T-helper 1 cell treated with Interleukin-12 subunit alpha and Interleukin-12 subunit beta and Interleukin-4 antibody, amounts not matched to agents 30 μg/mL and 1 μg/mL, for 36 hours (primary cell): Measurements from ENCODE around the gene RFC4.
"Not testable (repeated sequence)": the region's sequence is repeated elsewhere in the genome, so short reads cannot be mapped to it uniquely, and the experiment has no call there.

Experiments used
- H3K27ac Mint-ChIP-seq: one replicate; pipeline ENCODE4 v1.8.0; 2021; ENCODE audit warnings: mild to moderate bottlenecking, mixed read lengths
- H3K27me3 Mint-ChIP-seq: one replicate; pipeline ENCODE4 v1.8.0; 2021; ENCODE audit warnings: low read depth, mixed read lengths
- H3K36me3 Mint-ChIP-seq: one replicate; pipeline ENCODE4 v1.8.0; 2021; ENCODE audit warnings: low read depth, mixed read lengths
- H3K4me1 Mint-ChIP-seq: one replicate; pipeline ENCODE4 v1.8.0; 2021; ENCODE audit warnings: low read depth, mixed read lengths
- H3K4me3 Mint-ChIP-seq: one replicate; pipeline ENCODE4 v1.8.0; 2021; ENCODE audit warnings: mild to moderate bottlenecking, moderate library complexity, mixed read lengths
- H3K9me3 Mint-ChIP-seq: one replicate; pipeline ENCODE4 v1.8.0; 2021; ENCODE audit warnings: mixed read lengths

The RFC4 gene

GRCh38 chr3:186806089-186807055 lies at the start of gene RFC4:
Gene RFC4, minus strand, starts transcription at chr3:186806482. Its CDS starts 1,769 bp downstream, at chr3:186804713.
- Mint-ChIP-seq H3K36me3 (peaks cover 9% of the 10 kb centered on the region), H3K4me3 (peak within 1 kb of the TSS; percentile 89), H3K9me3 (no peaks in the 10 kb centered on the region), H3K27me3 (no peaks in the 10 kb centered on the region), H3K27ac (peak within 1 kb of the TSS; percentile 90), H3K4me1 (peaks cover 27% of the 10 kb centered on the region)

GRCh38 chr3:186854954-186855353 lies 48.7 kb upstream of the RFC4 start:
- Mint-ChIP-seq H3K4me3 (no peak overlapping the region), H3K9me3 (peaks cover 16% of the 10 kb centered on the region), H3K36me3 (peaks cover 7% of the 10 kb centered on the region), H3K4me1 (peaks cover 11% of the 10 kb centered on the region), H3K27me3 (no peaks in the 10 kb centered on the region), H3K27ac (no peak overlapping the region)

GRCh38 chr3:186854146-186854545 lies 47.9 kb upstream of the RFC4 start:
- H3K27me3 Mint-ChIP-seq: no peaks in the 10 kb centered on the region
- peaks cover 3% of the 10 kb centered on the region for H3K36me3 Mint-ChIP-seq
- no peak overlapping the region for H3K4me3 Mint-ChIP-seq
- H3K27ac Mint-ChIP-seq: no peak overlapping the region
- peaks cover 16% of the 10 kb centered on the region for H3K4me1 Mint-ChIP-seq
- H3K9me3 Mint-ChIP-seq: peaks cover 11% of the 10 kb centered on the region

GRCh38 chr3:186852994-186853393 lies 46.7 kb upstream of the RFC4 start:
- H3K27ac Mint-ChIP-seq: no peak overlapping the region
- peaks cover 11% of the 10 kb centered on the region for H3K9me3 Mint-ChIP-seq
- H3K27me3 Mint-ChIP-seq: no peaks in the 10 kb centered on the region
- no peak overlapping the region for H3K4me3 Mint-ChIP-seq
- peaks cover 16% of the 10 kb centered on the region for H3K4me1 Mint-ChIP-seq
- H3K36me3 Mint-ChIP-seq: peaks cover 1% of the 10 kb centered on the region

- not testable (repeated sequence) for H3K27me3 Mint-ChIP-seq, H3K4me3 Mint-ChIP-seq, H3K27ac Mint-ChIP-seq, H3K36me3 Mint-ChIP-seq, H3K9me3 Mint-ChIP-seq
- peaks cover 14% of the 10 kb centered on the region for H3K4me1 Mint-ChIP-seq
Measured at GRCh38 chr3:186851835-186852234, 45.6 kb upstream of the RFC4 start.

GRCh38 chr3:186849374-186849975 lies 43.2 kb upstream of the RFC4 start:
- H3K27me3 Mint-ChIP-seq: peaks cover 13% of the 10 kb centered on the region
- no peaks in the 10 kb centered on the region for H3K9me3 Mint-ChIP-seq
- H3K27ac Mint-ChIP-seq: no peak overlapping the region
- peaks cover 1% of the 10 kb centered on the region for H3K36me3 Mint-ChIP-seq
- H3K4me1 Mint-ChIP-seq: peaks cover 14% of the 10 kb centered on the region
- H3K4me3 Mint-ChIP-seq: no peak overlapping the region

- H3K4me3 Mint-ChIP-seq: no peak overlapping the region
- peaks cover 12% of the 10 kb centered on the region for H3K4me1 Mint-ChIP-seq
- peaks cover 1% of the 10 kb centered on the region for H3K36me3 Mint-ChIP-seq
- H3K9me3 Mint-ChIP-seq: no peaks in the 10 kb centered on the region
- H3K27me3 Mint-ChIP-seq: peaks cover 13% of the 10 kb centered on the region
- H3K27ac Mint-ChIP-seq: no peak overlapping the region
Measured at GRCh38 chr3:186847437-186847836, 41.2 kb upstream of the RFC4 start.

- Mint-ChIP-seq H3K4me3 (no peak overlapping the region), H3K27ac (no peak overlapping the region), H3K36me3 (no peaks in the 10 kb centered on the region), H3K4me1 (peaks cover 6% of the 10 kb centered on the region), H3K27me3 (peaks cover 13% of the 10 kb centered on the region), H3K9me3 (no peaks in the 10 kb centered on the region)
Measured at GRCh38 chr3:186845756-186846155, 39.5 kb upstream of the RFC4 start.

- Mint-ChIP-seq H3K9me3 (no peaks in the 10 kb centered on the region), H3K4me3 (no peak overlapping the region), H3K27me3 (peaks cover 13% of the 10 kb centered on the region), H3K27ac (no peak overlapping the region), H3K4me1 (peaks cover 6% of the 10 kb centered on the region), H3K36me3 (no peaks in the 10 kb centered on the region)
Measured at GRCh38 chr3:186844908-186845307, 38.6 kb upstream of the RFC4 start.

- Mint-ChIP-seq H3K27ac (no peak overlapping the region), H3K4me3 (no peak overlapping the region), H3K9me3 (no peaks in the 10 kb centered on the region), H3K36me3 (no peaks in the 10 kb centered on the region), H3K4me1 (no peaks in the 10 kb centered on the region), H3K27me3 (peaks cover 21% of the 10 kb centered on the region)
Measured at GRCh38 chr3:186843039-186843432, 36.8 kb upstream of the RFC4 start.

GRCh38 chr3:186842426-186843038 lies 36.2 kb upstream of the RFC4 start, which contains the start of gene ADIPOQ:
Gene ADIPOQ, plus strand, starts transcription at chr3:186842710. Its CDS starts 10,349 bp downstream, at chr3:186853059.
- Mint-ChIP-seq H3K36me3 (no peaks in the 10 kb centered on the region), H3K4me3 (no peak within 1 kb of the TSS), H3K4me1 (no peaks in the 10 kb centered on the region), H3K27ac (no peak within 1 kb of the TSS), H3K27me3 (peaks cover 23% of the 10 kb centered on the region), H3K9me3 (no peaks in the 10 kb centered on the region)

- Mint-ChIP-seq H3K27ac (no peak overlapping the region), H3K4me3 (no peak overlapping the region), H3K4me1 (no peaks in the 10 kb centered on the region), H3K9me3 (no peaks in the 10 kb centered on the region), H3K27me3 (peaks cover 20% of the 10 kb centered on the region), H3K36me3 (no peaks in the 10 kb centered on the region)
Measured at GRCh38 chr3:186841620-186842019, 35.3 kb upstream of the RFC4 start.

GRCh38 chr3:186839874-186840641 lies 33.8 kb upstream of the RFC4 start:
- no peaks in the 10 kb centered on the region for H3K36me3 Mint-ChIP-seq
- peaks cover 22% of the 10 kb centered on the region for H3K27me3 Mint-ChIP-seq
- H3K9me3 Mint-ChIP-seq: no peaks in the 10 kb centered on the region
- H3K27ac Mint-ChIP-seq: no peak overlapping the region
- no peak overlapping the region for H3K4me3 Mint-ChIP-seq
- no peaks in the 10 kb centered on the region for H3K4me1 Mint-ChIP-seq

- no peaks in the 10 kb centered on the region for H3K36me3 Mint-ChIP-seq
- H3K27ac Mint-ChIP-seq: no peak overlapping the region
- H3K27me3 Mint-ChIP-seq: peaks cover 71% of the 10 kb centered on the region
- no peaks in the 10 kb centered on the region for H3K9me3 Mint-ChIP-seq
- H3K4me1 Mint-ChIP-seq: peaks cover 2% of the 10 kb centered on the region
- H3K4me3 Mint-ChIP-seq: no peak overlapping the region
Measured at GRCh38 chr3:186832276-186832675, 26.0 kb upstream of the RFC4 start.
